HG02763 (cell line): Measurements from ENCODE around the gene PATL2.
"Not testable (repeated sequence)": the region's sequence is repeated elsewhere in the genome, so short reads cannot be mapped to it uniquely, and the experiment has no call there.

Experiments used
- ATAC-seq: cut with Tn5 transposase; IDR thresholded peaks from one replicate; pipeline ENCODE4 v1.9.1; 2021; ENCODE audit warnings: mild to moderate bottlenecking, moderate library complexity; ENCODE audit not compliant: unreplicated experiment

PATL2 gene

GRCh38 chr15:44656298-44656697, 54.8 kb downstream of the PATL2 start:
- no peak for ATAC-seq

- ATAC-seq = no peak
Measured at GRCh38 chr15:44654858-44655257, 56.3 kb downstream of the PATL2 start.

- ATAC-seq = no peak
Measured at GRCh38 chr15:44647637-44648036, 63.5 kb downstream of the PATL2 start.

GRCh38 chr15:44647036-44647435, 64.1 kb downstream of the PATL2 start:
- no peak for ATAC-seq

GRCh38 chr15:44646460-44646859, 64.7 kb downstream of the PATL2 start:
- ATAC-seq = no peak

GRCh38 chr15:44641651-44642050, 69.5 kb downstream of the PATL2 start:
- no peak for ATAC-seq

GRCh38 chr15:44636976-44637375, 74.1 kb downstream of the PATL2 start:
- ATAC-seq = no peak

GRCh38 chr15:44633603-44634002, 77.5 kb downstream of the PATL2 start:
- no peak for ATAC-seq

- ATAC-seq = not testable (repeated sequence)
Measured at GRCh38 chr15:44625286-44625685, 85.8 kb downstream of the PATL2 start.

- ATAC-seq = no peak
Measured at GRCh38 chr15:44623178-44623577, 87.9 kb downstream of the PATL2 start.

- ATAC-seq = no peak
Measured at GRCh38 chr15:44620081-44620480, 91.0 kb downstream of the PATL2 start.

- no peak for ATAC-seq
Measured at GRCh38 chr15:44616974-44617373, 94.1 kb downstream of the PATL2 start.
